GM13977 (cell line): Measurements from ENCODE around the gene CHKA.
A peak's percentile ranks its signal among the peaks of the same experiment; 100 is the strongest.

Experiments used
- DNase-seq: peaks from one replicate; pipeline ENCODE4 v3.0.0; 2012; ENCODE audit warnings: low spot score
- CTCF ChIP-seq: IDR thresholded peaks from 2 replicates; pipeline ENCODE4 v1.5.1; 2012; ENCODE audit warnings: mild to moderate bottlenecking, control low read depth; ENCODE audit not compliant: insufficient read depth; ENCODE audit errors: extremely low read depth, missing control alignments
- in situ Hi-C: fragments of 300-500 bp; cut with MboI; formaldehyde crosslinking; loops from one replicate; pipeline ENCODE4 v1.12.0; 2022; ENCODE audit warnings: low sequenced_read_pairs, low pct_unique_long_range_greater_than_20kb, mixed read lengths, inconsistent platforms; ENCODE audit not compliant: unreplicated experiment

The CHKA gene

GRCh38 chr11:68121067-68121899 lies at the start of gene CHKA:
Gene CHKA, minus strand, starts transcription at chr11:68121388. Its CDS starts 211 bp downstream, at chr11:68121177.
- peak; percentile 99 for DNase-seq
- in situ Hi-C loops, result no loop called here
- no peak for TF ChIP-seq CTCF

- in situ Hi-C loops, result no loop called here
- TF ChIP-seq CTCF, result no peak
Observed at GRCh38 chr11:68169442-68169841, 48.3 kb upstream of the CHKA start.

GRCh38 chr11:68168694-68169093 lies 47.5 kb upstream of the CHKA start:
- in situ Hi-C loops, result no loop called here
- DNase-seq, result no peak
- TF ChIP-seq CTCF, result no peak

More at GRCh38 chr11:68169442-68169841, 48.3 kb upstream of the CHKA start:
- no peak for DNase-seq

- no peak for DNase-seq
- in situ Hi-C loops, result no loop called here
- no peak for TF ChIP-seq CTCF
Observed at GRCh38 chr11:68167474-68167873, 46.3 kb upstream of the CHKA start.

- no peak for TF ChIP-seq CTCF
- DNase-seq, result no peak
- in situ Hi-C loops, result no loop called here
Observed at GRCh38 chr11:68166969-68167368, 45.8 kb upstream of the CHKA start.

- no peak for DNase-seq
- in situ Hi-C loops, result no loop called here
- TF ChIP-seq CTCF, result no peak
Observed at GRCh38 chr11:68165601-68166000, 44.4 kb upstream of the CHKA start.
